Stimulated activated CD4-positive, alpha-beta T cell treated with anti-CD3 and anti-CD28 coated beads, TNF-alpha, amount 100 ng/mL, for 48 hours (primary cell): ENCODE data around the gene RASSF8.
A peak's percentile ranks its signal among the peaks of the same experiment; 100 is the strongest.

Source experiments
- DNase-seq, 3 donors: peaks; one replicate each; pipeline ENCODE4 v3.0.0-alpha.2; 2020; ENCODE audit warnings: low read depth in 3 of 3

The RASSF8 gene, protein sequence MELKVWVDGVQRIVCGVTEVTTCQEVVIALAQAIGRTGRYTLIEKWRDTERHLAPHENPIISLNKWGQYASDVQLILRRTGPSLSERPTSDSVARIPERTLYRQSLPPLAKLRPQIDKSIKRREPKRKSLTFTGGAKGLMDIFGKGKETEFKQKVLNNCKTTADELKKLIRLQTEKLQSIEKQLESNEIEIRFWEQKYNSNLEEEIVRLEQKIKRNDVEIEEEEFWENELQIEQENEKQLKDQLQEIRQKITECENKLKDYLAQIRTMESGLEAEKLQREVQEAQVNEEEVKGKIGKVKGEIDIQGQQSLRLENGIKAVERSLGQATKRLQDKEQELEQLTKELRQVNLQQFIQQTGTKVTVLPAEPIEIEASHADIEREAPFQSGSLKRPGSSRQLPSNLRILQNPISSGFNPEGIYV

DNA sequence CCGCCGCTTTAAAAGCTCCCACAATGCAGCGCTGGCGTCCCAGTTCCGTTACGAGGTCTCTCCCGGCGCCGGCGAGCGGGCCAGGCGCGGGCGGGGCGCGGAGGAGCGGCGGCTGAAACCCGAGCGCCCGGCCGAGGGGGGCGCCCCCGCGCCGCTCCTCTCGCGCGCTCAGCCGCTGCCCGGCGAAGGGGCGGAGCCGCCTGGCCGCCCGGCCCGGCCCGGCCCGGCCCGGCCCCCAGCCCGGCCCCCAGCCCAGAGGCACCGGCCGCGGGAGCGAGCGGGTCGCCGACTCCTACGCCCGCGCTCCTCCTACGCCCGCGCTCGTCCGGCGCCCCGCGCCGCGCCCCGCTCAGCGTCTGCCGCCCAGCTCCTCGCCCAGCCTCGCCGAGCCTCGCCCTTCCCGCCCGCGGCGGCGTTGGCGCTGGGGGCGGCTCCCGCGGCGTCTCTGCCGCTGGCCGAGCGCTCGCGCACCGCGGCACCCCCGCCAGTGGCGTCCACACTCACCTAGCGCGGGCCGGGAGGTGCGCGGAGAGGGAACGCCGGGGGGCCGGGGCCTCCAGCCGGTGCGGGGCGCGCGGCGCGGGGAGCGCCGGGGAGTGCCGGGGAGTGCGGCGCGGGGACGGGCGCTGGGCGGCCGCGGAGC is at the start of gene RASSF8:
RASSF8 (plus strand) TSS at position 255 of the 643 bp plus-strand sequence. CDS start 96,662 bp downstream, outside the sequence.
- no peak for DNase-seq

DNA sequence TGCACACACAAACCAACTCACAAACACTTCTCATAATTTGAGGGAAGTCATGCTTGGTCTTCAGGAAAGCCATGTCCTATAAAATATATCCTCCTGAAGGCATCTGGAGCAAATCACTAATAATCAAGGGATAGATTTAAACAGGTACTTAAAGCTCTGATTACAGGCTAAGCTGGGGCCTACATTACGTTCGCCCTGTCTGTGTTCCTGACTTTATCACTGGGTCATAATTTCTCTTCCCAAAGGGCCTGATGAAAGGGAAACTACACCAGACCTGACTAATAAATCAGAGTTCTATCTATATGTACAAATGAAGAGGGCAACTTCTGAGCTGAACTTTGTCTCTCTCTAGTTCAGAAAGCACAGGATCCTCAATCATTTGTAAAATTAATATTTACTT is 43.9 kb upstream of the RASSF8 start:
- no peak for DNase-seq

DNA sequence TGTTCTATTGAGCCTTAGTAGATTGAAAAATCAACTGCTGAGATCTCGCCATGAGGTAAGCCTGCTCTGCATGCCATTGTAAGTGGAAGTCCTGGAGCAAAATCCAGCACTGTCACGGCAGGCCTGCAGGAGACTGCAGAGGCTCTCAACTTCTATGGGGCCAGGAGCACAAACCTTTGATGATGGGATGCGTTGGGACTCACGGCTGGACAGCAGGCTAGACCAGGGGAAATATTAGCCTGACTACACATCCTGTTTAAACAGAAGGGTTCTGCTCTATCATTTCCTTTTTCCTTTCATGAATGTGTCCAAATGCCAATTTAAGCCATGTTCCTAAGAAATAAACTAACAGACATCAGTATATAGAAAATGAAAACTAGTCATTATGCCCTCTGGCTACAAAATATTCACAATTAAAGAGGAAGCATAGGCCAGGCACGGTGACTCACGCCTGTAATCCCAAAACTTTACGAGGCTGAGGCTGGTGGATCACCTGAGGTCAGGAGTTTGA is 33.9 kb upstream of the RASSF8 start:
- DNase-seq: no peak

DNA sequence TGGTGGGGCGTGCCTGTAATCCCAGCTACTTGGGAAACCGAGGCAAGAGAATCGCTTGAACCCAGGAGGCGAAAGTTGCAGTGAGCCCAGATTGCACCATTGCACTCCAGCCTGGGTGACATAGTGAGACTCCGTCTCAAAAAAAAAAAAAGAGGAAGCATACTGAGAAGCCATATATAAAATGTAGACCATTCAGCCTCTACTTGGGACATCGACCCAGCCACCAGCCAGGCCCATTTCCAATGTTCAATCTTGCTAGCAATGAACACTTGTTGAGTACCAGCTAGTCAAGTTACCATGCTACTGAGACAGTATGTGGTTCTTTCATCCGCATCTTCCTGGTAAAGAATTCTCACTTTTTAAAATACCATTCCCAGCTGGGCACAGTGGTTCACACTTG is 33.4 kb upstream of the RASSF8 start:
- DNase-seq: no peak

DNA sequence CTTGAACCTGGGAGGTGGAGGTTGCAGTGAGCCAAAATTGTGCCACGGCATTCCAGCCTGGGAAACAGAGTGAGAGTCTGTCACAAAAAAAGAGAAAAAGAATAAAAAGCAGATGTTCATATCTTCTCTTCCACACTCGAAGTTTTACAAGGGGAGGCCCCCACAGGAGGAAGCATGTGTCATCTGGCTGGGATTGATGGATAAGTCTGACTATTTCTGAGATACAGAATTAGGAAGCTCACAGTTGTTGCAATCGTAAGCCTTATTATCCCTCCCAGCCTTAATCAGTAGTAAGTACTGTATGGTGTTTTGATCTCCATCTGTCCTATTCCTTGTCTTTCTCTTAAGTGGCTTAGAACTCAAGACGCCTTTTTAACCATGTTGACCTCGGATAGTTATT is 31.9 kb upstream of the RASSF8 start:
- no peak for DNase-seq

DNA sequence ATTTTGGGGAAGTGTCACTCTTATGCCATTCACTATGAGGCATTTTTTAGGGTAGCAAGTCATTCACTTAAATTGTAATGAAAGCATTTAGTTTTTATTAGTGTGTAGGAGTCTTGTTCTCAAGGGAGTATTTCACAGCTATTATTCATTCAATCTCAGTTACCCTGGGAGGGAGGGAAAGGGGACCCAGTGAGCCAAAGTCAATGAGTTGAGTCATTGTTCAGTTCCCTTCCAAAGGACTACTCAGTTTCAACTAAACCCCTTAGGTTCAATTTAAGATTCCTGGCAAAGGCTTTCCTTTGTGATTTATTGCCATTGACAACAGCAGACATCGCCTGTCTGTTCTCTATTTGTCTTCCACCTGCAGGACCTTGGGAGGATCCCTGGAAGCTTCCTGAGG is 29.3 kb upstream of the RASSF8 start:
- no peak for DNase-seq

DNA sequence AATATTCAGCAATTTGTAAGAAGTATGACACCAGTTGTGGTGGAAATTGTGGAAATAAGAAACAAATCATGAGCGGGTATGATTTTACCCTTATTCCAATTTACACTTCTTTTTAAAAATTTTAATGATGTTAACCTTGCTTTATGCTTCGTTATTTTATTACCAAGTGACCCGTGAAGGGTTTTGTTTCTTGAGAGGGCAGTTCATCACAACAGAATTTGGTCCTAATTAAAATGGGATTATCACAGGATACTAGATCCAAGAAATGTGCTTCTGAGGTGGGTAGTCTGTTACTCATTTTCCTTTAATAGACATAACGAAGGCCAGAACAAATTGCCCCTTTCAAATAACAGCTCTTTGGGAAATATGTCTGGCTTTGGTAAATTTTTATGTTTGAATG is 25.5 kb upstream of the RASSF8 start:
- no peak for DNase-seq

DNA sequence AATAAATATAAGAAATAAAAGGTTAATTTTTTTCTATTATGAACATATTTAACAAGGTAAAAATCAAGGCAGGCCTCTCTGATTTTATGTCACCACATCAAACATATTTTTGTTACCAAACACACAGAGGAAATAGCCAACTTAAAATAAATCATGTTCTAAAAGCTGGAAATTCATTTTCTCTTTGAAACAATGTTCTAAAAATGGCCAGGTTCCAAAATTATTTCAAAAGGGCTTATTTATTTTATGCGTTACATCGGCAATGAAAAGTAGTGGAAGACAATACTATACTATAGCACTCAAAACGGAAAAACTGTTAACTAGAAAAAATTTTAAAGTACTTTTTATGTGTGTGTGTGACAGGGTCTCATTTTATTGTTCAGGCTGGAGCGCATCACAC is 24.0 kb upstream of the RASSF8 start:
- no peak for DNase-seq

DNA sequence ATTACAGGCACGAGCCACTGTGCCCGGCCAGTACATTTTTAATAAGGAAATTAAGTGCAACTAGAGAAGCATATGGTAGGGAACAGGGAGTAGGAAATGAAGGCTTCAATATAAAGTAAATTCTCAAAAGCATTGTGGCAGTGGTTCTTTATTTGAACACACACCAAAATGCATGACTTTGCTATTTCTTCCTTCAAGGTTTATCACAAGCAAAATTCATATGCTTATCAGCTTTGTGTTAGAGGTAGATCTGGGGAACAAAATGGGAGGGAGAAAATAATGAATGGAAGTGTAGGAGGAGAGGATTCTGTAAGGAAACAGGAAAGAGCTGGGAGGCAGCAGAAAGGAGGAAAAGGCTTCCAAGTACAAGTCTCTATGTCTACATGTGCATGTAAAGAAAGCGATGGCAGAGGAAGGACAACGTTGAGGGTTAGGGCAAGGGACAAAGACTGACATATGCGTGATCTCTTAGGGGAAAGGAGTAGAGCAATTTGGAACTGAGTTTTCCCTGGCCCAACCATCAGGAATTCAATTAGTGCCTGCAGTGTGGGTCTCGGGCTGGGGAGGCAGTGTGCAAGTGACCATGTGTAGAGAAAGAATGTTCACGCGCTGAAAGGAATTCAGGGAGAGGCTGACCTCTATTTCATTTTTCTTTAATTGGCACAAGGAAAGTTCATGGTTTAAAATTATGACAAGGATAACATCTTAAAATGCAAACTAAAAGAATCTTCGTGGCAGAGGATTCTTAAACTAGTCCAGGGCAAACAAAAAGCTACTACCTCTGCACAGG is 22.9 kb upstream of the RASSF8 start:
- no peak for DNase-seq

DNA sequence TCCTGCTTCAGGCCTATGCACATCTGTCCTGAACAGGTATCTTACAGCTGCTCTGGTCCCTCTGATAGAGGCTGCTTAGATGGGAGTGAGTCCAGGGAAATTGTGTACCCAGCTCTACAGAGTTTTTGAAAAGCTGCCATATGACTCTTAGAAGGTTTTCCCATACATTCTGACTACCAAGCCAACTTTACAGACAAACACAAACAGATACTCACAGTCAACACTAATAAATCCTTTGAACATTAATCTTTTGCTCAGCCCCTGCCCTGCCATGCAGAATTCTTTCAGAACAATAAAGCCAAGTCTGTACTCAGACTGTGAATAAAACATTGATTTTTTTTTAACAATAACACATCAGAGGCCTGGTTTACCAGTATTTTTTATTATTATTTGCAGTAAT is 21.4 kb upstream of the RASSF8 start:
- no peak for DNase-seq

DNA sequence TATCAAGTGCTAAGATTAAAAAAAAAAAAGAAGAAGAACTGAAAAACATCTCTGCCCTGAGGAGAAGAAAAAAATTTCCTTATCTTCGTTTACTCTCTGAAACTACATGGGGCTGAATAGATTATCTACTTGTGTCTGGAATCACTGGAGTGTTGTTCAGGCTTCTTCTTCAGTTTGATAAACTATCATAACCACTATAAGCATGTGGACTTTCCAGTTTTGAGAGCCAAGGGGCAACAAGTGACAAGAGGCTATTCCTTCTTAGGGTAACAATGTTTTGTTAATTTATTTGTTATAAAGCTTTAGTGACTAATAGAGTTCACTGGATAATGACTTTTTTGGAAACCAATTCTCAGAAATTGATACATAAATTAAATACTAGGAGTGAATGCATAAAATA is 19.9 kb upstream of the RASSF8 start:
- no peak for DNase-seq

DNA sequence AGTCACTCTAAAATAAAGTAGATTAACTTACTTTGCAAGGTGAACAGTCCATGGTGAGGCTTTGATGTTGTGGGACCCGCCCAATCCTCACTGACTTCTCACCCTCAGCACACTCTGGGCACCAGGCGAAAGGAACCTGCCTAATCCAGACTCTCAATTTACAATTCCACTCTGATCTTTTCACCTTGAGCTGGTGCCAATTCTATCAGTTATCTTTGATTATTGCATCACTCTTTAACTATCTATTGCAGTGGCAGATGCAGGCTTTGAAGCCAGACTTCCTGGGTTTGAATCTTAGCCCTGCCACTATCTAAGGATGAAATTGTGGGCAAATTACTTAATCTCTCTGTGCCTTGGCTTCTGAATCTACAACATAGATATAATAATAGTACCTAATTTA is 18.9 kb upstream of the RASSF8 start:
- no peak for DNase-seq

DNA sequence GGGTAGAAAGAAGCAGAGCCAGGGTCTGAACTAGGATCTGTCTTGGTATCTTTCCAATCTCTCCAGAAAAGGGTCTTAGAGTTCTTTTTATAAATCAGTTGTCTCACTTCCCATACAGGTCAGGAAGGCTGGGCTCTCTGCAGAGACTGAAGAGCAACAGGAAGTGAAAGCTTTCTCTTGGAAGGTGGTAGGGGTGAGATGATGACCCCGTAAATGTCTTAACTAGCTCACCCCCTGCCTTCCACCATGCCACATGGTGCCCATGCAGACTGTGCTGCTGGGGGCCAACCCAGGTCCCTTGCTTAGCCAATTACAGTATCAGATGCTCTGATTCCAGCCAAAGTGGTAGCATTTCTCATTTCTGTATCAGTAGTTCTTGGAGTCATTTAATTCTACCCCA is 17.6 kb upstream of the RASSF8 start:
- DNase-seq: no peak

DNA sequence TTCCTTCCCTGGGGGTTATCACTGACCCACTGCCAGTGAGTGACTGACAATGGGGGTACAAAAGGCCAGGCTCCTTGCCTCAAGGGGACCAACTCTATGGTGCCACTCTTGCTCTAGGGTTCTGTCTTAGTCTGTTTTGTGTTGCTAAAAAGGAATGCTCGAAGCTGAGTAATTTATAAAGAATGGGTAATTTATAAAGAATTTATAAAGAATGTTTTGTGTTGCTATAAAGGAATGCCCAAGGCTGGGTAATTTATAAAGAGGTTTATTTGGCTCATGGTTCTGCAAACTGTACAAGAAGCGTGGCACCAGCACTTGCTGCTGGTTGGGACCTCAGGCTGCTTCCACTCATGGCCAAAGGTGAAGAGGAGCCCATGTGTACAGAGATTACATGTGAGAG is 15.8 kb upstream of the RASSF8 start:
- DNase-seq: no peak

DNA sequence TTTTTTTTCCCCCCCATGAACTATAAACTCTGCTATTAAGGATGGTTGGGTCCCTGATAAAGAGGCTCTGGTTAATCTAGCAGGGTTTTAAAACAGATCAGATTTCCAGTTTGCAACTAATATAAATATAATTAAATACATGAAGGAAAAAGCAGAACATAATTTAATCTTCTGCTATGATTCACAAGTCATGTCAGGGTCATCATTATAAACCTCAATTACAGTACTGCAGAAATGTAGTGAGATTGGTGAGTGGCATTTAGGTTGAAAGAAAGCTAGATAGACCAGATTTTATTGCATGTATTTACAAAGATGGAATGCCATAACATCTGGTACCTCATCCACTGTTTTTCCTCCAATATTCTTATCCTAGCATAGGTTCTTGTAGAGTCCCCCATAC is 14.5 kb upstream of the RASSF8 start:
- DNase-seq: no peak

DNA sequence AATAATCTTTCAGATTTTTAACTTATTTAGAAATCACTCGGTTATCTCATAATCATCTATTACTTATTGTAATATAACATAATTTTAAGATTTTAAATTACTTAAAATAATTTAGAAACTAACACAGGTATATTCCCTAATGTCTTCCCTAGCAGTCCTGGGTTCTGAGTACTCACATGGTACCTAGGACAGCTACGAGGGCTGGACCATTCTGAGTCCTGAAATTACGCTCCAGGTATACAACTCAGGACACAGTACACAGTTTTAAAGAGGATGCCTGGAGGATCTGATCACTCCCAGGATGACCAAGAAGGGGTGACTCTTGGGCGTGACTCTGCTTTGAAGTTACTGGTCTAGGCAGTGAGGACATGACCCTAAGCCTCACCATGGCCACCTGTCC is 9.1 kb upstream of the RASSF8 start:
- DNase-seq: no peak

DNA sequence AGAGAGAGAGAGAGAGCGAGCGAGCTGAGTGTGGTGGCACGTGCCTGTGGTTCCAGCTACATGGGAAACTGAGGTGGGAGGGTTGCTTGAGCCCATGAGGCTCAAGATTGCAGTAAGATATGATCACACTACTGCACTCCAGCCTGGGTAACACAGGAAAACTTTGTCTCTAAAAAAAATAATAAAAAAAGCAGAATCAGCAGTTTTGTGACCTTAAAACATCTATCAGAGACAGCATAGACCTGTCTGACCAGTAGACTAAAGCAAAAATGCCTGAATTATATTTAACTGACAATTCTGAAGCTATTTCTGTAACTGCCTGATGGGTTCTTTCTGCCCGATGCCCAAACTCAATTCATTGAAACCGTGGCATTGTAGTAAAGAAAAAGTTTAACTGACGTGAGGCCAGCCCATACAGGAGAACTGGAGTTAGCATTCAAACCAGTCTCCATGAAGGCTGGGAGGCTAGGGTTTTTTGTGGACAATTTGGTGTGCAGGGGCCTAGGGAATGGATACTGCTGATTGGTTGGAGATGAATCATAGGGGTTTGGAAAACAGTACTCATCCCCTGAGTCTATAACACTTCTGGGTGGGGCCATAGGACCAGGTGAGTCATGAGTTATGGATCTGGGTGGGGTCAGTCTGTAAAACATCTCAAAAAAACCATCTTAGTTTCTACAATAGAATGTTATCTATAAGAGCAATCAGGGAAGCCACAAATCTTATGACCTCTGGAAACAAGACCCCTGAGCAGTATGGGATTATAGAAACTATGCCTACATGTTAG is 8.0 kb upstream of the RASSF8 start:
- DNase-seq: no peak

DNA sequence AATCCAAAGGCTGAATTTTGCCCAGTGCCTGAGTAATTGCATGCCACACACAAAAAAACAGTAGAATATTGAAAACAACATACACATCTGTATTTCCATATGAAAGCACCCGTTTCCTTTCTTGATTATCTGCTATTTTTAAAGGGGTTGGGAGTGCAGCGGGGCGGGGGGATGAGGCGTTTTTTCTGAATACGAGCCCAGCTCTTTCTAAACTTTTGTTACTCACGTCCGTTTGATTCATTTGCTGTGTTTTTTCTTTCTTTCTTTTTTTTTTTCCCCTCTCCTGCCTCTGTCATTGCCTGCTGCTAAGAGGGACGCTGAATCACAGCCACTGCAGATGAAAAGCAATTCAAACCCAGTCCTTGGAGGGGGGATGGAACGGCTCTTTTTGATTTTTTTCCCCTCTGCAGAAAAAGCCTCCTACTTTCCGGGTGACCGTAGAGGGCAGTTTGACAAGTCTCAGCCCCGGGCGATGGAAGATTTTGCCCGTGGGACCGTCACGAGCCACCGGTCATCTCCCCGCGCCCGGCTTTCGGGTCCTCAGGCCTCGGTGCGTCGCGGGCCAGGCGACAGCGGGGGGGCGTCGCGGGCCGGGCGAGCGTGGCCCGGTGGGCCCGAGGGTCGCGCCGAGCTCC is 572 bp upstream of the RASSF8 start:
- DNase-seq: no peak

DNA sequence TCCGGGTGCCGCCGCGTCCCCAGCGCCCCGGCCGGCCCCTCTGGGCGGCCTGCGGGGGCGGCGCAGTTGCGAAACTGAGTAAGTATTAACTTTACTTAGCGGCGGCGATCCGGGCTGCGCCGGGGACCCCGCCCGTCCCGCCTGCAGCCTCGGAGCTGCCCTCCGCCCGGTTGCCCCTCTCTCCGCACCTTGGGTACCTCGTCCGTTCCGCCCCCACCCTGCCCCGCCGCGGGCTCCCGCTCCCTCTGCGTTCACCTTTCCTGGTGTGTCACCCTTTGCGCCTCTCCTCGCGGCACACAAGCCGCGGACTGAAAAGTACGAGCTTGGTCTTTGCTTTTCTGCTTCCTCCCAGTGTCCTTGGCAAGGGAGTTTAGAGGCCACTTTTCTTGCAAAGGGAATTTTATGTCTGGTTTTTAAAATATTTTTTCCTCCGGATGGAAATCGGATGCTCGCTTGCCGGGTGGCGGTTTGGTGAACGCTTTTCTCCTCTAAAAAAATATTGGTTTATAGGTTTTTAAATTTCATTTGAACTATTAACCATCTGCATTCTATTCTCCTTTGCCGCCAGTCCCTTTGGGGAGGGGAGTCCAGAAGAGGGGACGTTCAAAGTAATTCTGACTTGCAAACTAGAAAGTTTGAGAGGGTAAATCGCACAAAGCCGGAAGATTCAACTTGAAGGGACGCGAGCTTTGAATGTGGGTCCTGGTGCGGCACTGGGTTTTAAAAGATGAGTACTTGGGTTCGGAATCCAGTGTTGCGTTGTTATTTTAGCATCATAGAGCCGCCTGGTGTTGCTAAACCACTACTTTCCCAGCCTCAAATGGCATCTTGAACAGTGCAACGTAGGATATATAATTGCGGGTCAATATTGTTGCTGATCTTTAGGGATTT is 834 bp downstream of the RASSF8 start:
- peak in 1 of 3 donors; percentile 28 for DNase-seq

DNA sequence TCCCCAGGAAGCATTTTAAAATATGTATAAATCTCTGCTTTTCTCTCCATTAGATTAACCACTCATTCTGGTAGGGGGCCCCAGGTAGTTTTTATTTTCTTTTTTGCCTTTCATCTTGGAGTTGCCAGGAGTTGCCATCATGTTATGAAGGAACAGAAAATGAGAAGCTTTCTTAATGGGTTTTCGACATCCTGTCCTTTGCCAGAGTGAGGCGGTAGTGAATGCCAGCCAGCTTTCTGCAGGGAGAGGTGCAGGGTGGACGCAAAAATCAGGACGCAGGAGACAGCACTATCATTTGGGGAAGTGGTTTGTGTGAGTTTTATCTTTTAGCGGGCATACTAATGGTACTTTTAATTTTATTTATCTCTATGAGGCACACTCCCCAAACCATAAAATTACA is 1.7 kb downstream of the RASSF8 start:
- DNase-seq: no peak
